GM10266 (cell line): ENCODE measurements around the gene ZMIZ1.

ENCODE experiments used
- DNase-seq: peaks from one replicate; pipeline ENCODE4 v3.0.0; 2012; ENCODE audit errors: extremely low spot score
- TF ChIP-seq, protein P1 (sequence below): IDR thresholded peaks from 2 replicates; pipeline ENCODE4 v1.5.1; 2012; ENCODE audit warnings: mild to moderate bottlenecking, low read depth; ENCODE audit not compliant: control insufficient read depth, insufficient read depth; ENCODE audit errors: missing control alignments

Gene ZMIZ1

DNA sequence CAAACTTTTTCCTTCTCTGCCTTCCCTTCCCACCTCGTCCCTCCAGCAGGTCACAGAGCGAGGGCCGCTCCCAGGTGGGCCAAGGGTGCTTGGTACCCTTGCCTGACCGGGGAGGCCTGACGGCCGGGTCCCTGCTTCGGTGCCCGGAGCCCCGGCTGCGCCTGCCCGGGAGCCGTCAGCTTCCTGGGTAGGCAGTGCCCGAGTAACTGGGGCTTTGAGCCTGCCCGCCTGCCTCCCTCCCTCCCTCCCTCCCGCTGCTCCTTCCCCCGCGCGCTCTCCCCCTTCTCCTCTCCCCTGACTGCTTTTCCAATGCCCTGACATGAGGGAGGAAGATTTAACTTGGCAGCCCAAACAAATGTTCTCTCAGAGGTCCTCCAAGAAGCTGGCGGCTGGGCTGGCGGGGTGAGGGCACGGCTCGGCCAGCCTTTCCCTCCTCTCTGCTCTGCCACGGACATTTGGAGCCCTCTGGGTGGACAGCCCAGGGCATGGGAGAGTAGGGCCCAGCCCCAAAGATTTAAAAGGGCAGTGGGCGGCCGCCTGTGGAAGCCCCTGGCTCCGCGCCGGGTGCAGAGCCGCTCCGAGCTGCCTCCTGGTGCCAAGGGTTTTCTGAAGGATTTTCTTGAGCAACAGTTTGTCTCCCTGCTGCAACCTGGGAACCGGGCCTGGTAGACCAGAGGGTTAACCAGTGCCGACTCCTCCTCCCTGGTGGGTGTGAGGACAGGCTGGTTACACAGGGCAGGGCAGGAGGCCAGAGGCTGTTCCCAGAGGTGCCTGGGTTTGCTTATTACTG, 2.0 kb downstream of the ZMIZ1 start:
- TF ChIP-seq, protein P1, sequence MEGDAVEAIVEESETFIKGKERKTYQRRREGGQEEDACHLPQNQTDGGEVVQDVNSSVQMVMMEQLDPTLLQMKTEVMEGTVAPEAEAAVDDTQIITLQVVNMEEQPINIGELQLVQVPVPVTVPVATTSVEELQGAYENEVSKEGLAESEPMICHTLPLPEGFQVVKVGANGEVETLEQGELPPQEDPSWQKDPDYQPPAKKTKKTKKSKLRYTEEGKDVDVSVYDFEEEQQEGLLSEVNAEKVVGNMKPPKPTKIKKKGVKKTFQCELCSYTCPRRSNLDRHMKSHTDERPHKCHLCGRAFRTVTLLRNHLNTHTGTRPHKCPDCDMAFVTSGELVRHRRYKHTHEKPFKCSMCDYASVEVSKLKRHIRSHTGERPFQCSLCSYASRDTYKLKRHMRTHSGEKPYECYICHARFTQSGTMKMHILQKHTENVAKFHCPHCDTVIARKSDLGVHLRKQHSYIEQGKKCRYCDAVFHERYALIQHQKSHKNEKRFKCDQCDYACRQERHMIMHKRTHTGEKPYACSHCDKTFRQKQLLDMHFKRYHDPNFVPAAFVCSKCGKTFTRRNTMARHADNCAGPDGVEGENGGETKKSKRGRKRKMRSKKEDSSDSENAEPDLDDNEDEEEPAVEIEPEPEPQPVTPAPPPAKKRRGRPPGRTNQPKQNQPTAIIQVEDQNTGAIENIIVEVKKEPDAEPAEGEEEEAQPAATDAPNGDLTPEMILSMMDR: no peak
- DNase-seq: no peak

DNA sequence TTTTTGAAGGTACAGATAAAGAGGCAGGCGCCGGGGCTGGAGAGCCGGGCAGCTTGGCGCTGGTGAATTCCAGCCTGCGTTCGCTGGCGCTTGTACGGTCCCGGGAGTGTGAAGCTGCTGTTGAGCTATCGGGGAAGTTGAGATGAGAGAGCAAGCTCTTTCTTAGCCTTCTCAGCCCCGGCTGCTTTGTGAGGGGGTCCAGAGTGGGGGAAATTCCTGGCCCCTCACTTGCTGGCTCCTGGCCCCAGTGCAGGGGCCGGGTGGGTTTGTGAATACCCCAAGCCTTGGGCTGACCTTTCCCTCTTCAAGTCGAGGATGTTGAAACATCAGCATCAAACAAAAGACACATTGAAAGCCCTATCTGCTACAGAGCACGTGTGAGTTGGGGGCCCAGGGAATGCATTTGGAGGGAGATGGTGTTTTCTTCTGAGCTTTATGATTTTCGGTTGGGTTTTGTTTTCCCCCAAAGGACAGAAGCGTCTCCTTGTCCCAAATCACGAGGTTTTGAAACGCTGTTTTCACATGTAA, 2.7 kb downstream of the ZMIZ1 start:
- DNase-seq: no peak
- TF ChIP-seq, protein P1: no peak

GRCh38 chr10:79072041-79072441, 3.3 kb downstream of the ZMIZ1 start:
- TF ChIP-seq, protein P1: no peak
- DNase-seq: no peak

GRCh38 chr10:79072994-79073645, 4.4 kb downstream of the ZMIZ1 start:
- TF ChIP-seq, protein P1: no peak
- DNase-seq: no peak

DNA sequence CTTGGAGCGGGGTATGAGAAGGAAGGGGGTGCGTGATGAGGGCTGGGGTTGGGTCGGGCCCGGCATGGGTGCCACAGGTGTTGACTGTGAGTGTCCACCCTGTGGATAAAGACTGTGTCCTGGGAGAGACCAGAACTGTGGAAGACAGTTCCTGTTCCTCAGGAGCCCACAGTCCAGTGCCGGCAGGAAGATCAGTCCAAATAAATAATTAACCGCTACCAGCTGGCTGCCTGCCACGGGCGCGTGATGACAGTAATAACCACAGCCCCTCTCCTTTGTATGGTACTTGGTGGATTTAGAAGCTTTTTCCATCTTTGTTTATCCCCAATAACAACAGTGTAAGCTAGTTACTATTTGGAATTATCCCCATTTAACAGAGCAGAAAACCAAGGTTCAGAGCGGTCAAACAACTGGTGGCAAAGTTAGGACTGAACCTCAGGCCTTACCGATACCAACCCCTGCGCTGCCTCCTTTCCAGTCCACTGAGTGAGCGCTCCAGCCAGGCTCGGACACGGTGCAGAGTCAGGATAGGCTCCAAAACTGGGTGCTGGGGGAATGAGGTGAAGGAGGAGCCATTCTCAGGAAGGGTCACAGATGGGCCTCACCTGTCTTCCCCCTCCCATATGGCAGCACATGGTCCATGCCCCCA, 5.1 kb downstream of the ZMIZ1 start:
- DNase-seq: no peak
- TF ChIP-seq, protein P1: no peak

GRCh38 chr10:79074732-79075131, 6.0 kb downstream of the ZMIZ1 start:
- TF ChIP-seq, protein P1: no peak
- DNase-seq: no peak

DNA sequence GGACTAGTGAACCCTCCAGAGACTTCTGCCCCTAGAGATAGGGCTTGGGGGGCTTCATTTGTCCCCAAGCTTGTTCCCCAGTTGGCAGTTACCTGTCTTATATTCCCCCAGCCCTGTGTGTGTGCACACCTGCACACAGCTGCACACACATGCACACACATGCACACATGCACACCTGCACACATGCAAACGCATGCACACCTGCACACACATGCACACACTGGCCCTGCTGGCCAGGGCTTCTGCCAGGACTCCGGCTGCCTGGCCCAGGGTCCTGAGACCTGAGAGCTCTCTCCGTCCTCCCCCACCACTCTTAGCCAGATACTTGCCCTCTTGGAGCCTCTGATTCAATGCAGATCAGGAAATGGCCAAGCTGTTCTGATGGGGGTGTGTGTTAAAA, 6.7 kb downstream of the ZMIZ1 start:
- TF ChIP-seq, protein P1: no peak
- DNase-seq: no peak
